Measurements from ENCODE around the gene SARS1. TPM values are rescaled to one million over a fixed set of nuclear protein-coding genes. Genes with fewer than 3 reads are reported as not detected.
"Not testable (repeated sequence)": the region's sequence is repeated elsewhere in the genome, so short reads cannot be mapped to it uniquely, and the experiment has no call there.

The SARS1 gene
- polyA plus RNA-seq, 1 experiment, result 411 TPM

GRCh38 chr1:109171646-109172045 lies 42.1 kb upstream of the SARS1 start:
- CTCF ChIA-PET, result interaction anchor here (0.6 to 1.4 kb wide), 4 partner anchors 15 to 452 kb away, joined by 3 to 5 read pairs (median 3); no protein-coding TSS in a partner anchor
- POLR2A ChIA-PET, result no interaction called here

DNA sequence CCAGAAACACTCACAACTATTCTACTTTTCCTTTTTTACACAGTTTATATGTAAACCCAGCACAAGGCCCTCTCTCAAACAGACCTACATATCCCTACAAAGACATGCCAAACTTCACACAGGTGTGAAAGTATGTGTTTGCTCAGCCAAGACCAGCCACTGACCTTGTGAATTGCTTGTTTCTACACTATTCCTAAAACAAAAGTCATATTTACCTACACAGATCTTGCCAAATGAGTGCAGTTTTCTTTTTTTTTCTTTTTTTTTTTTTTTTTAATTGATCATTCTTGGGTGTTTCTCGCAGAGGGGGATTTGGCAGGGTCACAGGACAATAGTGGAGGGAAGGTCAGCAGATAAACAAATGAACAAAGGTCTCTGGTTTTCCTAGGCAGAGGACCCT lies 37.4 kb upstream of the SARS1 start:
- CTCF ChIA-PET, result interaction anchor here (0.7 kb wide), 1 partner anchor 134 kb away, joined by 3 read pairs; no protein-coding TSS in a partner anchor
- H3K36me3 ChIP-seq (ENCODE audit: control insufficient read depth, insufficient read depth, low read length); DNase-seq (ENCODE audit: low read depth); H3K27me3 ChIP-seq (ENCODE audit: control insufficient read depth, insufficient read depth, low read length); H3K4me3 ChIP-seq (ENCODE audit: low read depth, low read length); POLR2A ChIA-PET: not testable (repeated sequence)

More at GRCh38 chr1:109171646-109172045, 42.1 kb upstream of the SARS1 start:
- Histone ChIP-seq H3K4me3 (ENCODE audit: low read depth, low read length) (no peak overlapping the region), H3K36me3 (ENCODE audit: control insufficient read depth, insufficient read depth, low read length) (no peaks in the 10 kb centered on the region), H3K27me3 (ENCODE audit: control insufficient read depth, insufficient read depth, low read length) (peaks cover 2% of the 10 kb centered on the region; the same call in 1 of the 2 replicates)
- no peak for TF ChIP-seq CTCF (IDR thresholded peaks at IDR 0.05; ENCODE audit: insufficient read depth, low read depth, low read length)
- no peak for DNase-seq (ENCODE audit: low read depth)

- CTCF ChIA-PET, result interaction anchor here (0.8 to 1.1 kb wide), 2 partner anchors 14 to 138 kb away, joined by 3 read pairs; no protein-coding TSS in a partner anchor
- H3K27me3 ChIP-seq (ENCODE audit: control insufficient read depth, insufficient read depth, low read length); H3K4me3 ChIP-seq (ENCODE audit: low read depth, low read length); H3K36me3 ChIP-seq (ENCODE audit: control insufficient read depth, insufficient read depth, low read length); POLR2A ChIA-PET; DNase-seq (ENCODE audit: low read depth): not testable (repeated sequence)
These were observed 33.0 kb upstream of the SARS1 start for GRCh38 chr1:109180715-109181084.

DNA sequence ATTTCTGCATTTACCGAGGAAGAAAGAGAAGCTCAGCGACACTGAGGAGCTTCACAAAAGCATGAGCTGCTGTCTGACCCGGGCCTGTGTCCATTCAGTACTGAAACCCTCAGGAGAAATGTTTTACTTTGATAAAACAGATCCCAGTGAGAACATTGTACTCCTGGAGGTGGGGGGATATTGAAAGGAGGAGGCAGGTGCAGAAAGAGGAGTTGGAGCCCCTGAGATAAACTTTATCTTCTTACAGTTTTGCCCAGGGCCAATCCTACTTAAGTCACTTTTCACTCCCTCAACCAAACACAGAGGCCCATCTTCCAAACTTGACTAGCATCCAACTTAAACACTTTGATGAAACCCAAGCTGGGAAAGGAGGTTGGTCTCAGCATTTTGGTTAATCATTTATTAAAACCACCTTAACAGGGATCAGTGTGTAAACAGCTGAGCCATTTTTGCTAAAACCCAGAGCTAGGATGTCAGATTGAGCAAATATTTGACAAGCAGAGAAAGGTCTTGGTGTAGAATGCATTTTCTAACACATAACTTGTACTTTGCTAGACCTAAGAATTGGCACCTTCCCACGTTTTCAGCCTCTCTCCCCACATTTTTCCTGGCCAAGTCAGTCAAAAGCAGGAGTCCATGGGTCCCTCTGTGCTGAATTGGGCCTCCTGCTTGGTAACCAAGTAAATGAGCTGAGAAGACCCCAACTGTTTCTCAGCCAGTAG lies 32.5 kb upstream of the SARS1 start:
- Histone ChIP-seq H3K4me3 (ENCODE audit: low read depth, low read length) (no peak overlapping the region), H3K27me3 (ENCODE audit: control insufficient read depth, insufficient read depth, low read length) (no peaks in the 10 kb centered on the region), H3K36me3 (ENCODE audit: control insufficient read depth, insufficient read depth, low read length) (no peaks in the 10 kb centered on the region)
- TF ChIP-seq CTCF (IDR thresholded peaks at IDR 0.05; ENCODE audit: insufficient read depth, low read depth, low read length), result no peak
- ChIA-PET CTCF (interaction anchor here (0.7 to 1.4 kb wide), 5 partner anchors 10 to 139 kb away, joined by 3 to 4 read pairs (median 3); no protein-coding TSS in a partner anchor), POLR2A (no interaction called here)
- DNase-seq (ENCODE audit: low read depth), result no peak

DNA sequence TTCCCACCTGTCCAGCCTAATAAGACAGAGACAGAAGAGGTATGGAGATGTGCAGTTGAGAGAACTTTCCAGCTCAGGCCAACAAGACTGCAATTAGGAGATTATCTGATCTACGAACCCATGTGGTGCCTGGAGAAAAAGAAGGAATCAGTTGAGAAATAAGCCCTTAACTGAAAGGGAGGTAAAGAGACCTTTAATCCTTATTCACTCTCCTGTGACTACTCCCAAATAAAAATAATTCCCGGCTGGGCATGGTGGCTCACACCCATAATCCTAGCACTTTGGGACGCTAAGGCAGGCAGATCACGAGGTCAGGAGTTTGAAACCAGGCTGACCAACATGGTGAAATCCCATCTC lies 31.9 kb upstream of the SARS1 start:
- Histone ChIP-seq H3K4me3 (ENCODE audit: low read depth, low read length) (no peak overlapping the region), H3K27me3 (ENCODE audit: control insufficient read depth, insufficient read depth, low read length) (no peaks in the 10 kb centered on the region), H3K36me3 (ENCODE audit: control insufficient read depth, insufficient read depth, low read length) (no peaks in the 10 kb centered on the region)
- POLR2A ChIA-PET, result no interaction called here
- no peak for TF ChIP-seq CTCF (IDR thresholded peaks at IDR 0.05; ENCODE audit: insufficient read depth, low read depth, low read length)
- DNase-seq (ENCODE audit: low read depth), result no peak
- CTCF ChIA-PET, result interaction anchor here (0.7 to 1.4 kb wide), 3 partner anchors 10 to 17 kb away, joined by 3 to 4 read pairs (median 4); no protein-coding TSS in a partner anchor

DNA sequence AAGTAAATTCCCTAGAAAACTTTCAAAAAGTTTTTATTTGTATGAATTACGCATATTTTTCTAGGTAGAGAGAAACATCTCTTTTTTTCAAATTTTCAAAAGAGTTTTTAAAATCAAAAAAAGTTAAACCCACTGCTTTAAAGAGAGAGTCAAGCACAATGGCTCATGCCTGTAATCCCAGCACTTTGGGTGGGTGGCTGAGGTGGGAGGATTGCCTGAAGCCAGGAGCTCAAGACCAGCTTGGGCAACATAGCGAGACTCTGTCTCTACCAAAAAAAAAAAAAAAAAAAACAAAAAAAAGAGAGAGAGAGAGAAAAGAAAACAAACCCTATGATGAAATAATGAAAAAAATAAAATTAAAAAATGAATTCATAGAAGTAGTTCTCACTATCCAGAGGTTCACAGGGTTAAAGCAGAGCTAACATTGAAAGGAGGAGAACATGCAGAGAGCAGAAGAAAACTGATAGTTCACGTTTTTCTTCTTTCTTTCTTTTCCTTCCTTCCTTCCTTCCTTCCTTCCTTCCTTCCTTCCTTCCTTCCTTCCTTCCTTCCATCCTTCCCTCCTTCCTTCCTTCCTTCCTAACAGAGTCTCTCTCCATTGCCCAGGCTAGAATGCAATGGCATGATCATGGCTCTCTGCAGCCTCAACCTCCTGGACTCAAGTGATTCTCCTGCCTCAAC lies 30.5 kb upstream of the SARS1 start:
- POLR2A ChIA-PET, result no interaction called here

More for the DNA sequence above, 30.5 kb upstream of the SARS1 start:
- DNase-seq (ENCODE audit: low read depth), result no peak
- Histone ChIP-seq H3K36me3 (ENCODE audit: control insufficient read depth, insufficient read depth, low read length) (no peaks in the 10 kb centered on the region), H3K27me3 (ENCODE audit: control insufficient read depth, insufficient read depth, low read length) (no peaks in the 10 kb centered on the region), H3K4me3 (ENCODE audit: low read depth, low read length) (no peak overlapping the region)
- no peak for TF ChIP-seq CTCF (IDR thresholded peaks at IDR 0.05; ENCODE audit: insufficient read depth, low read depth, low read length)
- CTCF ChIA-PET, result interaction anchor here (1.0 to 1.4 kb wide), 2 partner anchors 8 to 16 kb away, joined by 3 to 4 read pairs; no protein-coding TSS in a partner anchor

Measured in BJ (cell line).